Loucy (cell line): ENCODE data around the gene ARMC10.

Experiments
- H2AFZ ChIP-seq: fragments of 200-600 bp; sonication (generic); 2 replicates; pipeline ENCODE4 v1.6.0; 2016; ENCODE audit warnings: antibody characterized with exemption, mild to moderate bottlenecking, low read length, moderate library complexity
- H3F3A ChIP-seq: fragments of 200-600 bp; 2 replicates; pipeline ENCODE4 v1.6.0; 2016; ENCODE audit warnings: antibody characterized with exemption, low read depth, mild to moderate bottlenecking
- H3K27me3 ChIP-seq: fragments of 200-600 bp; sonication (generic); 2 replicates; pipeline ENCODE4 v1.6.1; 2014; ENCODE audit warnings: low read length, mild to moderate bottlenecking; ENCODE audit not compliant: insufficient read depth, poor library complexity, severe bottlenecking
- H3K36me3 ChIP-seq: fragments of 200-600 bp; sonication (generic); 2 replicates; pipeline ENCODE4 v1.6.1; 2016; ENCODE audit warnings: low read length; ENCODE audit not compliant: insufficient read depth
- H3K4me1 ChIP-seq: fragments of 200-600 bp; sonication (generic); 2 replicates; pipeline ENCODE4 v1.5.1; 2014; ENCODE audit warnings: low read length, mild to moderate bottlenecking; ENCODE audit not compliant: insufficient read depth, poor library complexity, severe bottlenecking
- H3K4me2 ChIP-seq: fragments of 200-600 bp; sonication (generic); 2 replicates; pipeline ENCODE4 v1.6.0; 2014; ENCODE audit warnings: antibody characterized with exemption, low read length, low read depth, mild to moderate bottlenecking; ENCODE audit not compliant: poor library complexity, severe bottlenecking
- H3K4me3 ChIP-seq: fragments of 200-600 bp; sonication (generic); 2 replicates; pipeline ENCODE4 v1.5.1; 2014; ENCODE audit warnings: low read length, mild to moderate bottlenecking, mixed read lengths; ENCODE audit not compliant: poor library complexity, severe bottlenecking
- H3K79me2 ChIP-seq: fragments of 200-600 bp; sonication (generic); 2 replicates; pipeline ENCODE4 v1.6.1; 2014; ENCODE audit warnings: low read length; ENCODE audit not compliant: insufficient read depth
- H3K9ac ChIP-seq: fragments of 200-600 bp; sonication (generic); 2 replicates; pipeline ENCODE4 v1.6.0; 2014; ENCODE audit warnings: mild to moderate bottlenecking, low read depth, low read length, moderate library complexity; ENCODE audit not compliant: poor library complexity, severe bottlenecking
- H3K9me2 ChIP-seq: fragments of 200-600 bp; sonication (generic); replicated peaks from 2 replicates; pipeline ENCODE4 v1.6.1; 2016; ENCODE audit warnings: low read depth, low read length, mixed read lengths
- H3K9me3 ChIP-seq: fragments of 200-600 bp; sonication (generic); 2 replicates; pipeline ENCODE4 v1.6.1; 2014; ENCODE audit warnings: mild to moderate bottlenecking, antibody characterized with exemption, low read length, low read depth; ENCODE audit not compliant: insufficient read depth
- H4K20me1 ChIP-seq: fragments of 200-600 bp; sonication (generic); 2 replicates; pipeline ENCODE4 v1.6.0; 2014; ENCODE audit warnings: antibody characterized with exemption, low read length, mild to moderate bottlenecking; ENCODE audit not compliant: insufficient read depth, poor library complexity, severe bottlenecking
- EZH2phosphoT487 ChIP-seq: fragments of 200-600 bp; IDR thresholded peaks from 2 replicates; pipeline ENCODE4 v1.6.1; 2018; ENCODE audit warnings: antibody characterized with exemption, mild to moderate bottlenecking, moderate library complexity, borderline replicate concordance
- TF ChIP-seq, protein P1 (sequence below): fragments of 200-600 bp; sonication (generic); conservative IDR thresholded peaks from 2 replicates; pipeline ENCODE4 v1.5.1; 2014; ENCODE audit warnings: mild to moderate bottlenecking, antibody characterized with exemption, low read length

ARMC10 gene

DNA sequence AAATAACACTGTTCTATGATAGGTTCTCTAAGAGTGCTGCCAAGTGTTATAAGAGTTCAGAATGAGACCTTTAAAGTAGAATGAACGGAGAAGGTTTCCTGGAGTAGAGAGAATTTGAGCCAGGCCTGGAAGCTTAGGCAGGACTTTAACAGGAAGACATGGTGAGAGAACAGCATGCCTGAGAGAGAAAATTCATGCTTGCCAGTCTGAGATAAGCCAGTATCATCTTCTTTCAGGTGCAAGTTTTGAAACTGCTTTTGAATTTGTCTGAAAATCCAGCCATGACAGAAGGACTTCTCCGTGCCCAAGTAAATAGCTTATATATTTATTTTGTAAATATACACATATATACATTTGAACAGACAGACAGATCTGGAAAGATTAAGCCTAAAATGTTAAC, 22.1 kb downstream of the ARMC10 start:
- Histone ChIP-seq H3K9me3 (no peaks in the 10 kb centered on the region), H2AFZ (no peak overlapping the region), H3K9me2 (no peaks in the 10 kb centered on the region), H3K36me3 (no peaks in the 10 kb centered on the region), H3K27me3 (no peaks in the 10 kb centered on the region), H3K4me2 (no peak overlapping the region), H3F3A (no peaks in the 10 kb centered on the region), H3K79me2 (no peaks in the 10 kb centered on the region), H3K9ac (no peak overlapping the region), H3K4me1 (no peaks in the 10 kb centered on the region), H4K20me1 (no peaks in the 10 kb centered on the region), H3K4me3 (no peak overlapping the region)
- no peak for TF ChIP-seq EZH2phosphoT487
- TF ChIP-seq, protein P1, sequence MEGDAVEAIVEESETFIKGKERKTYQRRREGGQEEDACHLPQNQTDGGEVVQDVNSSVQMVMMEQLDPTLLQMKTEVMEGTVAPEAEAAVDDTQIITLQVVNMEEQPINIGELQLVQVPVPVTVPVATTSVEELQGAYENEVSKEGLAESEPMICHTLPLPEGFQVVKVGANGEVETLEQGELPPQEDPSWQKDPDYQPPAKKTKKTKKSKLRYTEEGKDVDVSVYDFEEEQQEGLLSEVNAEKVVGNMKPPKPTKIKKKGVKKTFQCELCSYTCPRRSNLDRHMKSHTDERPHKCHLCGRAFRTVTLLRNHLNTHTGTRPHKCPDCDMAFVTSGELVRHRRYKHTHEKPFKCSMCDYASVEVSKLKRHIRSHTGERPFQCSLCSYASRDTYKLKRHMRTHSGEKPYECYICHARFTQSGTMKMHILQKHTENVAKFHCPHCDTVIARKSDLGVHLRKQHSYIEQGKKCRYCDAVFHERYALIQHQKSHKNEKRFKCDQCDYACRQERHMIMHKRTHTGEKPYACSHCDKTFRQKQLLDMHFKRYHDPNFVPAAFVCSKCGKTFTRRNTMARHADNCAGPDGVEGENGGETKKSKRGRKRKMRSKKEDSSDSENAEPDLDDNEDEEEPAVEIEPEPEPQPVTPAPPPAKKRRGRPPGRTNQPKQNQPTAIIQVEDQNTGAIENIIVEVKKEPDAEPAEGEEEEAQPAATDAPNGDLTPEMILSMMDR = no peak

DNA sequence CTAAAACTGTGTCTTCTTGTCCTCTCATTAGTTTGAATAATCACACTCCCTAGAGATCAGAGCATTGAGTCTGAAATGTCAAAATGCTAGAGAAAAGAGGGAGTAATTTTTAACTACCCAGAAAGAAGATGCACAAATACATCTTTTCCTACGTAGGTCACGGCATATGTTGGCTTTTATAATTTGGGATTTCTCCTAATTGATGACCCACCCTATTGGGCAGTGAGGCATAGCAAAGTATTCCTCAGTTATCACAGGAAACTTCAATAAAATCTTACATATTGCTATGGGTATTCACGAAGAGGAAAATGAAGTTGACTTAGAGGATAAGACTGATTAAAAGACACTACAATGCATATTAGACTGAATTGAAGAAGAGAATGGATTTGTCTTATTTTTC, 25.4 kb downstream of the ARMC10 start:
- no peaks in the 10 kb centered on the region for H3F3A ChIP-seq
- H3K27me3 ChIP-seq = no peaks in the 10 kb centered on the region
- no peak overlapping the region for H3K4me2 ChIP-seq
- H4K20me1 ChIP-seq = no peaks in the 10 kb centered on the region
- no peaks in the 10 kb centered on the region for H3K9me3 ChIP-seq
- no peaks in the 10 kb centered on the region for H3K4me1 ChIP-seq
- no peaks in the 10 kb centered on the region for H3K79me2 ChIP-seq
- H3K36me3 ChIP-seq = no peaks in the 10 kb centered on the region
- no peak overlapping the region for H2AFZ ChIP-seq
- H3K9ac ChIP-seq = no peak overlapping the region
- no peak overlapping the region for H3K4me3 ChIP-seq
- no peaks in the 10 kb centered on the region for H3K9me2 ChIP-seq
- TF ChIP-seq EZH2phosphoT487 = no peak
- TF ChIP-seq, protein P1 = no peak

DNA sequence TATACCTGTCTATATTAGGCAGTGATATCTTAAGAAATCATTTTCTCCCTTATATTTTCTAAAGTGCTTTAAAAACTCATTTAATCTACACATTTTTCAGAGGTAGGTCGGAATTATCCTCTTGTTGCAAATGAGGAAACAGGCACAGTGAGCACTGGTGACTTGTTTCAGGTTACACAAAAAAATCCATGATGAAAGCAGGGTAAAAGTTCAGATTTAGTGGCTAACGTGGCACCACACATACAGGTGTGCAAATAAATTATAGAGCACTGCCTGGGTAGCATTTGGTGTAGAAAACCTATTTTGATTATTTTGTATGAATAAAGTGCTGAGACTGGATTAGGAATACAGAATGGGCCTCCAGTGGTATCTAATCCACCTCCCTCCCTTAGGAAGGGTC, 26.6 kb downstream of the ARMC10 start:
- H3K36me3 ChIP-seq = no peaks in the 10 kb centered on the region
- TF ChIP-seq, protein P1 = no peak
- no peak for TF ChIP-seq EZH2phosphoT487

More for the DNA sequence above, 26.6 kb downstream of the ARMC10 start:
- no peaks in the 10 kb centered on the region for H4K20me1 ChIP-seq
- no peaks in the 10 kb centered on the region for H3K4me1 ChIP-seq
- H3K9me3 ChIP-seq = no peaks in the 10 kb centered on the region
- H2AFZ ChIP-seq = no peak overlapping the region
- no peaks in the 10 kb centered on the region for H3K79me2 ChIP-seq
- no peak overlapping the region for H3K4me2 ChIP-seq
- H3F3A ChIP-seq = no peaks in the 10 kb centered on the region
- no peak overlapping the region for H3K4me3 ChIP-seq
- no peaks in the 10 kb centered on the region for H3K9me2 ChIP-seq
- H3K9ac ChIP-seq = no peak overlapping the region
- no peaks in the 10 kb centered on the region for H3K27me3 ChIP-seq
